GM21528 (cell line): Measurements from ENCODE around the gene NOTCH4.

Experiments used
- ATAC-seq: cut with Tn5 transposase; IDR thresholded peaks from one replicate; pipeline ENCODE4 v1.9.1; 2021; ENCODE audit warnings: mild to moderate bottlenecking, moderate library complexity; ENCODE audit not compliant: unreplicated experiment, low FRiP score

NOTCH4 gene

DNA sequence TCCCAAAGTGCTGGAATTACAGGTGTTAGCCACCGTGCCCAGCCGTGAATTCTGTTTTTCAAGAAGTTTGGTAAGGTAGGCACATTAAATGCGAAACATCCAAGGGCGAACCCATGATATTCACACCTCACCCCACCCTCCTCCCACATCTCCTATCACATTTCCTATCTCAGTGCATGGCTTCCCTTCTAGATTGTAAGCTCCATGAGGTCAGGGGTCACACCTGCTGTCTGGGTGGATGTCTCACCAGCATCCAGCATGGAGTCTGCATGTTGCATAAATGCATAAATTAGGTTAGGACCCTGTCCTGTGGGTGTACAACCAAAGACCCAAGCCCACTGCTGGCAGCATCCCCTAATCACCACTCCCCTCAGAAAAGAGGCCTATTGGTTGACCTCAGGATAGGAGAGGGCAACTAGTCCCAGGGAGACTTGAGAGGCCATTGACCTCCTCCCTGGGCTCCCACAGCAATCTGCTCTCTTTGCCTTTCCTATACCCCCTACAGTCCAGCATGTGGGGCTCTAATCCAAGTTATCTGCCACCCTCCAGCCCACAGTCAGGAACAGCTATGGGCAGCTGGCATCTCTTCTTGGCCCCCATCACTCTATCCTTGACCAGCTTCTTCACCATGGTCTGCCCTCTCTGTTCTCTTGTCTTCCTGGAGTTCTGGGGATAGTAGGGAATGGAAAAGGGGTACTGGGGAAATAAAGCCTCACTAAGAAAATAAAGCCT, 76.3 kb downstream of the NOTCH4 start:
- ATAC-seq, result no peak

DNA sequence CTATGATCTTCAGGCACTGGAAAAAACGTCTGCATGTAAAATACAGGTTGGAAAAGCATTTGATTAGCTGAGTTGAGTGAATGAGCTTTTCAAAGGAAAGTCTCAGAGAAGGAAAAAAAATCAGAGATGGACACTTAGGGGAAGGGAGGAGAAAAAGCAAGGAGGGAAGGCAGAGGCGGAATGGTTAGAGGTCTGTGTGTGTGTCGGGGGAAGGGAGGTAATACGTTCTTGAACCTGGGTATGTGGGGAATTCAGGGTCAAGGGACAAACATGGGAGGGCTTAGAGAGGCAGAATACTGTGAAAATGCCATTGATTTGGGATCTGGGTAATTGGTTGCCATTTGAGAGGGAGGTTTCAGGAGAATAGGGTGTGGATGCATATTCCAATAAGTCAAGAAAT, 77.2 kb downstream of the NOTCH4 start:
- ATAC-seq, result no peak

DNA sequence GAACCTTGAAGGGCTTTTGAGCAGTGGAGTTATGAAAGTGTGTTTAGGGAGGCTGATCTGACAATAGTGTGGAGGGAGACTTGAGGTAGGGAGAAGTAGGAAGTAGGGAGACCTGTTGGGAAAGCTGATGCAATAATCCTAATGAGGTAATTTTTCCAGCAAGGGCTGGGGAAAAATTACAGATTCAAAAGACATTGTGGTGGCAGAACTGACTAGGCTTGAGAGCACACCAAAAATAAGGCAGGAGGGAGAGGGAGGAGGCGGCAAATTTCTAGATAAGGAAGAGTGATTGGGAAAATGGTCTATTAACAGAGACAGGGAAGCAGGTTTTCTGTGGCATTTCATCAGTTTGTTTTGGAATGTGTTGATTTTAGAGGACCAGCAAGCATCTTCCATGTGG, 77.6 kb downstream of the NOTCH4 start:
- ATAC-seq, result no peak
